Heart left ventricle (tissue), 16 donors: Measurements from ENCODE around the gene ITGB4. TPM values are rescaled to one million over a fixed set of nuclear protein-coding genes. Genes with fewer than 3 reads are reported as not detected.
A peak's percentile ranks its signal among the peaks of the same experiment; 100 is the strongest.

Experiments
- ATAC-seq, 4 donors: fragments of 200-7000 bp; cut with Tn5 transposase; one replicate each; pipeline ENCODE4 v1.9.1; 2020 to 2022; ENCODE audit warnings: moderate library complexity in 4 of 4, mild to moderate bottlenecking in 3 of 4, moderate number of reproducible peaks in 1 of 4
- DNase-seq, 5 donors: peaks; one replicate each; pipeline ENCODE4 v3.0.0-alpha.2; 2020
- H3K27ac ChIP-seq, 12 donors: fragments of 200-600 bp; sonication (generic) in 4 of 12; one replicate each; pipeline versions ENCODE4 v1.5.0 to v1.8.0; 2016 to 2022; ENCODE audit warnings: mild to moderate bottlenecking in 2 of 12
- H3K27me3 ChIP-seq, 9 donors: fragments of 200-600 bp; sonication (generic) in 2 of 9; one replicate each; pipeline versions ENCODE4 v1.5.1 to v1.8.0; 2016 to 2022; ENCODE audit warnings: mild to moderate bottlenecking in 3 of 9
- H3K36me3 ChIP-seq, 9 donors: fragments of 200-600 bp; sonication (generic) in 2 of 9; one replicate each; pipeline versions ENCODE4 v1.5.0 to v1.8.0; 2018 to 2022; ENCODE audit warnings: mild to moderate bottlenecking in 2 of 9
- H3K4me1 ChIP-seq, 12 donors: fragments of 200-600 bp; sonication (generic) in 4 of 12; one replicate each; pipeline versions ENCODE4 v1.5.0 to v1.8.0; 2016 to 2022; ENCODE audit warnings: mild to moderate bottlenecking in 3 of 12
- H3K4me3 ChIP-seq, 12 donors: fragments of 200-600 bp; sonication (generic) in 4 of 12; one replicate each; pipeline versions ENCODE4 v1.5.0 to v1.8.0; 2017 to 2022; ENCODE audit warnings: mild to moderate bottlenecking in 9 of 12, moderate library complexity in 4 of 12
- H3K9me3 ChIP-seq, 12 donors: fragments of 200-600 bp; sonication (generic) in 4 of 12; one replicate each; pipeline versions ENCODE4 v1.5.0 to v1.8.0; 2016 to 2022; ENCODE audit warnings: mild to moderate bottlenecking in 1 of 12
- CTCF ChIP-seq, 12 donors: fragments of 200-600 bp; sonication (generic) in 4 of 12; IDR thresholded peaks; one replicate each; pipeline versions ENCODE4 v1.5.0 to v1.8.0; 2018 to 2022; ENCODE audit warnings: antibody characterized with exemption in 12 of 12, mild to moderate bottlenecking in 5 of 12
- POLR2A ChIP-seq, 2 donors: fragments of 450-650 bp; IDR thresholded peaks; one replicate each; pipeline ENCODE4 v1.6.1; 2017; ENCODE audit warnings: antibody characterized with exemption in 2 of 2, mild to moderate bottlenecking in 2 of 2, moderate library complexity in 2 of 2
- WGBS, 4 donors: extraction: QIAGEN DNeasy Blood & Tissue Kit in 2 of 4; methylation state at CpG; one replicate each; pipeline versions ENCODE4 v1.1.5 to v1.1.7; 2013 to 2018; 5-methylcytosine and 5-hydroxymethylcytosine counted together
- intact Hi-C, 10 donors: fragments of 100-400 bp; cut with DNase I; formaldehyde crosslinking; loops; one replicate each; pipeline versions ENCODE4 v1.11.1 to v1.14.2; 2022
- polyA plus RNA-seq, 2 donors: library from polyadenylated mRNA; stranded (reverse); fragments of 200-250 nt; gene quantifications; one replicate each; pipeline ENCODE4 v1.2.3, GENCODE V29; 2013
- total RNA-seq, 9 donors: library from RNA; depleted of rRNA in 2 of 9; stranded (reverse); fragments of >200 nt in 2 of 9; fragmentation: NEBNext Ultra II Directional in 3 of 9; extraction: Animal tissue kit (Norgen Biotek cat#: 25700) in 3 of 9; gene quantifications; one replicate each; pipeline versions ENCODE4 v1.1.0 to v1.2.4, GENCODE V29; 2016 to 2023
- donor health status: ischemic (EF 13 %, LVEDD 7.1; RV severe dilation, severe dysfunction).
- donor health status: healthy with polysubstance abuse.
- donor health status: DM: no; HTN: yes; CAD: no.
- donor health status: DM: no; HTN: no; CAD: no.
- donor health status: ischemic (EF 25% LVEDD 6.9; RV normal size, moderate dysfunction).
- donor health status: ischemic (EF 25% LVEDD 5.7; RV mildly dilated, moderate dysfunction).
- donor health status: healthy.
- donor health status: DM: yes; HTN: yes; CAD: no.
- donor health status: ischemic (EF 35%, LVEDD 5.7; RV mildly dilated, moderate dysfunction).
- donor health status: nonischemic (EF 11% LVEDD 7.7; RV severe dilation, severe dysfunction).
- donor health status: DM: yes; HTN: yes; CAD: no.
- donor health status: PGD.
- donor health status: ischemic (EF 29% LVEDD 5.4; RV normal size, mild dysfunction).
- donor health status: nonischemic (EF 23%, LVEDD 6.1; RV moderate dilation, normal function).

Gene ITGB4
- total and polyA plus RNA-seq, 11 donors, result 4.0 to 26.8 (median 10.0) TPM

DNA sequence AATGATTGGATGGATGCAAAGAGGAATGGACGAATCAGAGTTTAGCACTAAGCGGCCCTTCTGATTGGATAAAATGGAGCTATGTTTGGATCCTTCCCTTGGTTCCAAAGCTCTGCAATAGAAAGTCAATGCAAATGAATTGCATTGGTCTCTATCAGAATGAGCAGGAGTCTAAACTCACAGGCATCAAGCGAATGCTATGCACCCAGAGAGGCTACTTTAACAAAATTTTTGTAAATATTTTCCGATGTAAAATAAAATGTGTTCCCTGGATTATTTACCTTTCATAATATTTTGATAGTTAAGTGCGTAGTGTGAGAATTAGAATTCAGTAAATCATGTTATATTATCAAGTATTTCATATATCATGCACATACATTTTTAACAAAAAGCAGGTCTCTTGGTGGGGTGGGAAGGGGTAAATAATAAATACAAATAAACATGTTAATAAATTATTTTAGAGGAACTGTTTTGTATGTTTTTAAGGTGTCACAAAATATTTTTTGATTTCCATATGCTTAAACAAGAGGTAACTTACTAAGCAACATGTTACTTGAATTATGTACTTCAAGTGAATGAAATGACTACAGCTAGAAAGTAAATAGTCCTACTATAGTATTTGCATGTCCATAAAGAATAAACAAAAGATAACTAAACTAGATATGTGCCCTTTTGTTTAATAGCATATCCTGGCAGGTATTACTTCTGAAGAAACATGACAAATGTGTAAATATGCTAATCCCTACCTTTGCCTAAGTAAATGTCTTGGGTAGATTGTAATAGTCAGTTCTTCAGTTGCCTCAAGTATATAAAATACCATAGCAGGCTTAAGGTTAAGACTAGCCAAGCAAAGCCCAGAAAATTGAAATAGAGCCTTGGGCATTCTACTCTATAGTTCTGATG, 59.0 kb downstream of the ITGB4 start:
- H3K36me3 ChIP-seq, result peaks cover 9 to 40% (median 37%) of the 10 kb centered on the region in 9 donors
- TF ChIP-seq CTCF (IDR thresholded peaks at IDR 0.05) (no peak), POLR2A (IDR thresholded peaks at IDR 0.05) (no peak)
- H3K4me3 ChIP-seq, result peak overlapping the region in 4 of 12 donors; percentile 12 to 96 (median 53)
- H3K4me1 ChIP-seq, result peaks cover 14 to 60% (median 43%) of the 10 kb centered on the region in 12 donors
- WGBS, 4 donors, result 21 to 24% (median 22%) methylated on average over 5 of the region's 5 CpGs
- DNase-seq (no peak), ATAC-seq (no peak)
- peak overlapping the region in 8 of 12 donors; percentile 2 to 100 (median 45) for H3K27ac ChIP-seq
- no peaks in the 10 kb centered on the region for H3K9me3 ChIP-seq
- intact Hi-C loops, result loop anchor here in 8 of 10 donors (2.0 to 10.0 kb wide), 7 partner anchors 67 to 117 kb away; partner anchors contain the start of genes TRIM65 (in 4 of the 8) and TRIM47 (in 2 of the 8)
- no peaks in the 10 kb centered on the region for H3K27me3 ChIP-seq

DNA sequence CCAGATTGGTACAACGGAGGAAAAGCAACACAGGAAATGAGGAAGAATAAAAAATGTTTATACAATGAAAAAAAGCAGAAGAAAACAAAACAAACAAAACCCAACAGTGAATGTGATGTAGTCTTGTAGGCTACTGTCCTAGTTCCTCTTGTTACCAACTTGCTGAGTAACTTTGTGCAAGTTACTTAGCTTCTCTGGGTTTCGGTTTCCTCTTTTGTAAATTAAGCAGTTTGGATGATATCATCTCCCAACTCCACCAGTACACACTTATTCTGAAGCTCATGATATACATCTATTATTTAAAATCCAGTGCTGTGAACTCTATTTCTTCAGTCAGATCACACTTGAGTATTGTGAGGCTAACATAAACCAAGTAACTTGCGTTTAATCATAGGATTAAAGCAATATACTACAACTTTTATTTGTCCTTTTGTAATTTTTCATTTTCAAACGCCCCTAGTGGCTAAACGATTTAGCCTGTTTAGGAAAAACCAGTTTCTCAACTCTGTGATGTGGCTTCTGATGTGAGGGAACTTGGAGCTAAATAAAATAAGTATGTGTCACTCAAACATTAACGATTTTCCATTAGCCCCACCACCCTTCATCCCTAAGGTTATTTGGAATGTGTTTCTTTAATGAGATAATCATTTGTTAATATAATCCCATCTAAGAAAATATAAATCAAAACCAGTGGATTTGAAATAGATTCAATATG, 62.0 kb downstream of the ITGB4 start:
- intact Hi-C loops, result loop anchor here in 1 of 10 donors (10.0 kb wide), 1 partner anchor 112 kb away; the partner anchor contains the start of gene TRIM65
- 31 to 38% (median 32%) methylated on average over 6 of the region's 6 CpGs for WGBS, 4 donors
- no peaks in the 10 kb centered on the region for H3K27me3 ChIP-seq
- H3K4me3 ChIP-seq, result peak overlapping the region in 5 of 12 donors; percentile 10 to 75 (median 19)
- H3K4me1 ChIP-seq, result peaks cover 4 to 57% (median 37%) of the 10 kb centered on the region in 12 donors
- DNase-seq (no peak), ATAC-seq (no peak)
- peaks cover 7 to 15% (median 8%) of the 10 kb centered on the region in 9 donors for H3K36me3 ChIP-seq
- TF ChIP-seq CTCF (IDR thresholded peaks at IDR 0.05) (peak; percentile 44 to 73 (median 61)), POLR2A (IDR thresholded peaks at IDR 0.05) (no peak)
- peak overlapping the region; percentile 29 to 100 (median 99) for H3K27ac ChIP-seq
- no peaks in the 10 kb centered on the region for H3K9me3 ChIP-seq

DNA sequence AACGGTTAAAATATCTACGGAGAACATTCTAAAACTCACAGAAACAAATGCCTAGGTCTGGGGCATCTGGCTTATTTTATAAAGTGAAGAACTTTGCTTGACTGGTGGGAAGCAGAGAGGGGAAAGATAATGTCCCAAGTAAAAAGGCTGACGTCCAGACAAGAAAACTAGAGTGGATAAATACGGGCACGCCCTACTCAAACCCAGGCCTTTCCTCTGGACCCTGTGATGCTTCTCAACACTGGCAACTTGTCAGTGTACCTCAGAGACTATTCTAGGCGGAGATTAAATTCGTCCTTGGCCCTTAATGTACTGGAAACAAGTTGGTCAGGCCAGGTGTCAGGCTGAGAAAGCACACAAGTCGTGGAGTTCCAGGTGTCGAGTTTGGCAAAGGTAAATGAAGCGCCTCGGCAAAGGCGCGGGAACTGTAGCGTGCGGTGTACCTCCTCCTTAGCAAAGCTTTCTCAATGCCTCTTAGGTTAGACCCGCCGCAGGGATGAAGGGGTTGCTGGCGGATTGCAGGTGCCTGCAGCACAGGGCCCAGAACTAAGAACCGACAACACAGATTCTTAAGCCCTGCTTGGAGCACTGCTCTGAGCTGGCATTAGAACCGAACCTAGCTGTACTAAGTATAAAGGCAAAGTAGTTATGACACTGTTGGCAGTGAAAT, 62.7 kb downstream of the ITGB4 start:
- Histone ChIP-seq H3K36me3 (peaks cover 0 to 8% (median 1%) of the 10 kb centered on the region in 9 donors), H3K4me1 (peaks cover 4 to 56% (median 36%) of the 10 kb centered on the region in 12 donors)
- ATAC-seq, result peak; percentile 0 to 12 (median 0)

More for the DNA sequence above, 62.7 kb downstream of the ITGB4 start:
- Histone ChIP-seq H3K27me3 (no peaks in the 10 kb centered on the region), H3K4me3 (peak overlapping the region in 11 of 12 donors; percentile 59 to 89 (median 75)), H3K27ac (peak overlapping the region; percentile 94 to 100 (median 99)), H3K9me3 (no peaks in the 10 kb centered on the region)
- WGBS, 4 donors, result 57 to 65% (median 61%) methylated on average over 19 to 20 of the region's 20 CpGs
- TF ChIP-seq CTCF (IDR thresholded peaks at IDR 0.05) (no peak), POLR2A (IDR thresholded peaks at IDR 0.05) (no peak)
- intact Hi-C loops, result loop anchor here in 3 of 10 donors (2.0 to 10.0 kb wide), 5 partner anchors 25 to 111 kb away; partner anchors contain the start of genes TRIM65 (in 1 of the 3) and WBP2 (in 1 of the 3)
- DNase-seq, result peak in 2 of 5 donors; percentile 49 to 66
